IMR-90 (cell line): ENCODE measurements around the gene TMEM141. TPM values are rescaled to one million over a fixed set of nuclear protein-coding genes. Genes with fewer than 3 reads are reported as not detected.
A peak's percentile ranks its signal among the peaks of the same experiment; 100 is the strongest.
"Not testable (repeated sequence)": the region's sequence is repeated elsewhere in the genome, so short reads cannot be mapped to it uniquely, and the experiment has no call there.

Experiments
- ATAC-seq: fragments of 200-7000 bp; cut with Tn5 transposase; 2 replicates; pipeline ENCODE4 v1.9.1; 2020; ENCODE audit warnings: low read depth, mild to moderate bottlenecking, moderate library complexity
- BruUV-seq: library from RNA; stranded (reverse); fragments of 400-500 nt; replicated peaks from 2 replicates; lab custom pipeline; 2021; lab: Mats Ljungman, UMichigan
- CTCF ChIA-PET: fragments of 300-600 bp; formaldehyde crosslinking; extraction: SDS; loops from one replicate; lab custom pipeline; 2021; ENCODE audit warnings: antibody characterized with exemption; lab: Yijun Ruan, JAX
- POLR2A ChIA-PET: fragments of 300-600 bp; sonication (Branson Sonifier 250); formaldehyde crosslinking; loops from one replicate; lab custom pipeline; 2022; ENCODE audit warnings: antibody characterized with exemption; ENCODE audit not compliant: unreplicated experiment; lab: Charles Lee
- DNase-seq: peaks from one replicate; pipeline ENCODE4 v3.0.0; 2013
- H2AFZ ChIP-seq: replicated peaks from 2 replicates; pipeline ENCODE3; 2013; ENCODE audit warnings: low read length, mild to moderate bottlenecking; ENCODE audit not compliant: poor library complexity
- H2AK5ac ChIP-seq: 2 replicates; pipeline ENCODE4 v1.6.1; 2013; ENCODE audit warnings: low read depth, low read length, inconsistent platforms
- H2AK9ac ChIP-seq: replicated peaks from 2 replicates; pipeline ENCODE3; 2013; ENCODE audit warnings: mild to moderate bottlenecking, low read depth, low read length, moderate library complexity; ENCODE audit not compliant: poor library complexity
- H2BK120ac ChIP-seq: 2 replicates; pipeline ENCODE4 v1.6.1; 2013; ENCODE audit warnings: low read depth, low read length, inconsistent platforms
- H2BK15ac ChIP-seq: 3 replicates; pipeline ENCODE4 v1.6.1; 2013; ENCODE audit warnings: low read depth, low read length, inconsistent platforms
- H2BK20ac ChIP-seq: 2 replicates; pipeline ENCODE4 v1.6.1; 2013; ENCODE audit warnings: low read depth, mild to moderate bottlenecking, inconsistent platforms, low read length, moderate library complexity
- H2BK5ac ChIP-seq: 2 replicates; pipeline ENCODE4 v1.6.1; 2013; ENCODE audit warnings: mild to moderate bottlenecking, low read depth, low read length, inconsistent platforms; ENCODE audit not compliant: poor library complexity, severe bottlenecking
- H3K14ac ChIP-seq: replicated peaks from 2 replicates; pipeline ENCODE4 v1.6.1; 2013; ENCODE audit warnings: low read depth, low read length, inconsistent platforms
- H3K18ac ChIP-seq: 2 replicates; pipeline ENCODE4 v1.6.1; 2013; ENCODE audit warnings: low read depth, low read length, control low read depth
- H3K23ac ChIP-seq: 2 replicates; pipeline ENCODE4 v1.6.1; 2013; ENCODE audit warnings: low read depth, low read length, inconsistent platforms
- H3K27ac ChIP-seq: 2 replicates; pipeline ENCODE4 v1.5.1; 2013; ENCODE audit warnings: mild to moderate bottlenecking, control low read depth, low read length; ENCODE audit not compliant: insufficient read depth
- H3K27me3 ChIP-seq: 2 replicates; pipeline ENCODE4 v1.6.1; 2013; ENCODE audit warnings: low read length; ENCODE audit not compliant: control insufficient read depth, insufficient read depth
- H3K36me3 ChIP-seq: 2 replicates; pipeline ENCODE4 v1.6.1; 2013; ENCODE audit warnings: low read length, mixed read lengths; ENCODE audit not compliant: control insufficient read depth, insufficient read depth
- H3K4ac ChIP-seq: 2 replicates; pipeline ENCODE4 v1.6.1; 2013; ENCODE audit warnings: low read depth, low read length, inconsistent platforms
- H3K4me1 ChIP-seq: 2 replicates; pipeline ENCODE4 v1.6.1; 2013; ENCODE audit warnings: low read length, mixed read lengths; ENCODE audit not compliant: control insufficient read depth, insufficient read depth
- H3K4me2 ChIP-seq: 2 replicates; pipeline ENCODE4 v1.6.1; 2013; ENCODE audit warnings: low read depth, mild to moderate bottlenecking, control low read depth, low read length, moderate library complexity
- H3K4me3 ChIP-seq: 2 replicates; pipeline ENCODE4 v1.5.1; 2013; ENCODE audit warnings: low read depth, mild to moderate bottlenecking, control low read depth, low read length, moderate library complexity; ENCODE audit not compliant: insufficient read depth
- H3K56ac ChIP-seq: 2 replicates; pipeline ENCODE4 v1.6.1; 2013; ENCODE audit warnings: low read length, inconsistent platforms; ENCODE audit not compliant: insufficient read depth; ENCODE audit errors: extremely low read depth
- H3K79me1 ChIP-seq, 2 experiments: 2 replicates each; pipeline ENCODE4 v1.6.1; 2013; ENCODE audit warnings: low read length in 2 of 2, inconsistent platforms in 1 of 2, low read depth in 1 of 2
- H3K9ac ChIP-seq: 2 replicates; pipeline ENCODE4 v1.6.1; 2013; ENCODE audit warnings: low read depth, low read length, control low read depth
- H3K9me1 ChIP-seq: 2 replicates; pipeline ENCODE4 v1.6.1; 2013; ENCODE audit warnings: low read length, inconsistent platforms; ENCODE audit not compliant: insufficient read depth
- H3K9me3 ChIP-seq: 2 replicates; pipeline ENCODE4 v1.6.1; 2013; ENCODE audit warnings: low read length; ENCODE audit not compliant: control insufficient read depth, insufficient read depth
- H4K20me1 ChIP-seq: 2 replicates; pipeline ENCODE4 v1.6.1; 2013; ENCODE audit warnings: low read length, inconsistent platforms; ENCODE audit not compliant: insufficient read depth
- H4K5ac ChIP-seq: 2 replicates; pipeline ENCODE4 v1.6.1; 2013; ENCODE audit warnings: mild to moderate bottlenecking, low read depth, low read length, control low read depth
- H4K8ac ChIP-seq, 2 experiments: 2 replicates each; pipeline ENCODE4 v1.6.1; 2013; ENCODE audit warnings: low read depth in 2 of 2, low read length in 2 of 2, control low read depth in 1 of 2, inconsistent platforms in 1 of 2
- H4K91ac ChIP-seq: 2 replicates; pipeline ENCODE4 v1.6.1; 2013; ENCODE audit warnings: low read depth, low read length, inconsistent platforms; ENCODE audit not compliant: insufficient read depth
- CTCF ChIP-seq: conservative IDR thresholded peaks from 2 replicates; pipeline ENCODE4 v1.5.1; 2012; ENCODE audit warnings: mild to moderate bottlenecking, low read depth, low read length, improper control_type of control experiment
- RAD21 ChIP-seq: IDR thresholded peaks from 2 replicates; pipeline ENCODE4 v1.6.1; 2012; ENCODE audit warnings: low read length, improper control_type of control experiment
- WGBS, 2 experiments: methylation state at CpG; one replicate each; pipeline versions ENCODE4 v1.1.5 to v1.1.7; 2013; ENCODE audit warnings: missing lambda C conversion rate in 2 of 2; ENCODE audit not compliant: insufficient read length in 1 of 2; ENCODE audit errors: extremely low coverage in 2 of 2; 5-methylcytosine and 5-hydroxymethylcytosine counted together
- dilution Hi-C: fragments of 300-500 bp; cut with HindIII; formaldehyde crosslinking; loops from one replicate; pipeline ENCODE4 v1.14.3; 2018; ENCODE audit warnings: low sequenced_read_pairs; ENCODE audit not compliant: unreplicated experiment
- in situ Hi-C: fragments of 300-500 bp; cut with MboI; formaldehyde crosslinking; loops from 3 replicates; pipeline ENCODE4 v1.14.3; 2019; ENCODE audit warnings: low sequenced_read_pairs, inconsistent platforms, mixed read lengths
- intact Hi-C: fragments of 100-400 bp; cut with micrococcal nuclease; formaldehyde crosslinking; loops from 2 replicates; pipeline ENCODE4 v1.10.0; 2022
- polyA plus RNA-seq, 3 experiments: library from polyadenylated mRNA; depleted of rRNA; stranded (reverse); fragments of >200 nt; gene quantifications; 2 replicates each; pipeline ENCODE4 v1.2.3, GENCODE V29; 2012; ENCODE audit warnings: low replicate concordance in 1 of 3
- total RNA-seq: library from RNA; depleted of rRNA; stranded (reverse); fragments of >200 nt; gene quantifications from 2 replicates; pipeline ENCODE4 v1.2.3, GENCODE V29; 2012

TMEM141 gene
- total and polyA plus RNA-seq, 2 of the 4 experiments (the other 2 are of a cell fraction): 39.1 to 77.8 TPM

DNA sequence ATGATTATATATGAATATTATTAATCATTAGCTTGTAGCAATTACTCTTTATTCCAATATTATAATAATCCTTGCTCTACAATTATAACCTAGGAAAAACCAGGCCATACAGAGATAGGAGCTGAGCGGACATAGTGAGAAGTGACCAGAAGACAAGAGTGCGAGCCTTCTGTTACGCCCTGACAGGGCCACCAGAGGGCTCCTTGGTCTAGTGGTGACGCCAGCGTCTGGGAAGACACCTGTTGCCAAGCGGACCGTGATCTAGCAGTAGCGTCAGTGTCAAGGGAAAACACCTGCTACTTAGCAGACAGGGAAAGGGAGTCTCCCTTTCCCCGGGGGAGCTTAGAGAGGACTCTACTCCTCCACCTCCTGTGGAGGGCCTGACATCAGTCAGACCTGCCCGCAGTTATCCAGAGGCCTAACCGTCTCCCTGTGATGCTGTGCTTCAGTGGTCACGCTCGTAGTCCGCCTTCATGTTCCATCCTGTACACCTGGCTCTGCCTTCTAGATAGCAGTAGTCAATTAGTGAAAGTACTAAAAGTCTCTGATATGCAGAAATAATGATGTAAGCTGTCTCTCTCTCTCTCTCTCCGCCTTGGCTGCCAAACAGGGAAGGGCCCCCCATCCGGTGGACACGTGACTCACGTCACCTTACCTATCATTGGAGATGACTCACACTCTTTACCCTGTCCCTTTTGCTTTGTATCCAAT, 24.6 kb upstream of the TMEM141 start:
- dilution Hi-C loops, H4K20me1 ChIP-seq, H2BK20ac ChIP-seq, H3K4me2 ChIP-seq, H3K4me1 ChIP-seq, H3K56ac ChIP-seq, POLR2A ChIA-PET, H2BK5ac ChIP-seq, H2BK120ac ChIP-seq, H3K79me1 ChIP-seq, H2AFZ ChIP-seq, ATAC-seq, in situ Hi-C loops, H3K36me3 ChIP-seq, H3K4ac ChIP-seq, H3K23ac ChIP-seq, BruUV-seq, H4K5ac ChIP-seq, H3K18ac ChIP-seq, H3K9me1 ChIP-seq, H3K9me3 ChIP-seq, H4K91ac ChIP-seq, H3K9ac ChIP-seq, H3K27ac ChIP-seq, H2AK9ac ChIP-seq, H3K14ac ChIP-seq, H2AK5ac ChIP-seq, H3K4me3 ChIP-seq, H2BK15ac ChIP-seq, H4K8ac ChIP-seq, H3K27me3 ChIP-seq: not testable (repeated sequence)
- peak; percentile 55 for DNase-seq
- intact Hi-C loops: loop anchor here (2.0 kb wide), 1 partner anchor 14 kb away; no protein-coding TSS in a partner anchor
- peak; percentile 19 for TF ChIP-seq CTCF
- 0 out of 2 replicates have a peak, but pooled peaks have one; percentile 9 for TF ChIP-seq RAD21
- no CpG with 5 or more reads among the region's 18 CpGs for WGBS, 2 experiments
- CTCF ChIA-PET: interaction anchor here (0.8 to 1.1 kb wide), 2 partner anchors 12 to 779 kb away, joined by 3 read pairs; no protein-coding TSS in a partner anchor
